OCI-LY1 (cell line): ENCODE data around the gene SYT7.

Experiments used
- H2AFZ ChIP-seq: fragments of 200-600 bp; sonication (generic), shearing (Covaris generic); 2 replicates; pipeline ENCODE4 v1.6.0; 2014; ENCODE audit warnings: antibody characterized with exemption, mild to moderate bottlenecking, low read length
- H3F3A ChIP-seq: fragments of 200-600 bp; sonication (generic), shearing (Covaris generic); 2 replicates; pipeline ENCODE4 v1.6.0; 2014; ENCODE audit warnings: mild to moderate bottlenecking, antibody characterized with exemption, low read length, moderate library complexity; ENCODE audit not compliant: insufficient read depth
- H3K27ac ChIP-seq: fragments of 200-600 bp; sonication (generic); 2 replicates; pipeline ENCODE4 v1.5.1; 2014; ENCODE audit warnings: low read length, mixed run types, mild to moderate bottlenecking, low read depth; ENCODE audit not compliant: poor library complexity, severe bottlenecking
- H3K27me3 ChIP-seq: fragments of 200-600 bp; sonication (generic); 2 replicates; pipeline ENCODE4 v1.6.0; 2014; ENCODE audit warnings: antibody characterized with exemption, mild to moderate bottlenecking, low read length, moderate library complexity; ENCODE audit not compliant: insufficient read depth
- H3K36me3 ChIP-seq: fragments of 200-600 bp; sonication (generic); 2 replicates; pipeline ENCODE4 v1.6.1; 2014; ENCODE audit warnings: mild to moderate bottlenecking, antibody characterized with exemption, low read length, moderate library complexity, mixed read lengths; ENCODE audit not compliant: insufficient read depth
- H3K4me1 ChIP-seq: fragments of 200-600 bp; sonication (generic); 2 replicates; pipeline ENCODE4 v1.5.1; 2014; ENCODE audit warnings: mild to moderate bottlenecking, low read length, moderate library complexity; ENCODE audit not compliant: insufficient read depth, severe bottlenecking
- H3K4me2 ChIP-seq: fragments of 200-600 bp; sonication (generic), shearing (Covaris generic); 2 replicates; pipeline ENCODE4 v1.6.1; 2014; ENCODE audit warnings: low read length
- H3K4me3 ChIP-seq: fragments of 200-600 bp; sonication (generic); 2 replicates; pipeline ENCODE4 v1.5.1; 2014; ENCODE audit warnings: low read length, low read depth, mild to moderate bottlenecking, mixed read lengths; ENCODE audit not compliant: poor library complexity, severe bottlenecking
- H3K79me2 ChIP-seq: fragments of 200-600 bp; shearing (Covaris generic); 2 replicates; pipeline ENCODE4 v1.6.1; 2016; ENCODE audit warnings: mixed run types, low read length, mixed read lengths; ENCODE audit not compliant: insufficient read depth
- H3K9ac ChIP-seq: fragments of 200-600 bp; sonication (generic), shearing (Covaris generic); 2 replicates; pipeline ENCODE4 v1.6.1; 2014; ENCODE audit warnings: mild to moderate bottlenecking, low read length, mixed read lengths
- H3K9me2 ChIP-seq: fragments of 200-600 bp; sonication (generic), shearing (Covaris generic); 2 replicates; pipeline ENCODE4 v1.6.1; 2014; ENCODE audit warnings: low read depth, mild to moderate bottlenecking, low read length, mixed read lengths
- H3K9me3 ChIP-seq: fragments of 200-600 bp; shearing (Covaris generic); 2 replicates; pipeline ENCODE4 v1.6.1; 2014; ENCODE audit warnings: low read length, mixed read lengths
- H4K20me1 ChIP-seq: fragments of 200-600 bp; sonication (generic), shearing (Covaris generic); 2 replicates; pipeline ENCODE4 v1.6.0; 2016; ENCODE audit warnings: mild to moderate bottlenecking, low read length; ENCODE audit not compliant: insufficient read depth
- CTCF ChIP-seq: fragments of 200-600 bp; sonication (generic), shearing (Covaris generic); IDR thresholded peaks from 2 replicates; pipeline ENCODE4 v1.5.1; 2017; ENCODE audit warnings: mild to moderate bottlenecking, antibody characterized with exemption, low read length, moderate library complexity, mixed read lengths
- EZH2 ChIP-seq: fragments of 200-600 bp; sonication (generic), shearing (Covaris generic); IDR thresholded peaks from 2 replicates; pipeline ENCODE4 v1.8.0; 2017; ENCODE audit warnings: borderline replicate concordance, mixed run types, mild to moderate bottlenecking, antibody characterized with exemption, low read length, moderate library complexity, mixed read lengths

SYT7 gene

GRCh38 chr11:61499816-61500491, 80.9 kb downstream of the SYT7 start:
- H3F3A ChIP-seq, result no peaks in the 10 kb centered on the region
- H3K27me3 ChIP-seq, result no peaks in the 10 kb centered on the region
- H3K9ac ChIP-seq, result no peak overlapping the region
- H3K9me3 ChIP-seq, result no peaks in the 10 kb centered on the region
- TF ChIP-seq EZH2 (no peak), CTCF (no peak)
- peaks cover 7% of the 10 kb centered on the region for H3K4me1 ChIP-seq
- no peak overlapping the region for H3K4me2 ChIP-seq
- no peaks in the 10 kb centered on the region for H3K9me2 ChIP-seq
- no peak overlapping the region for H2AFZ ChIP-seq
- no peaks in the 10 kb centered on the region for H3K36me3 ChIP-seq
- no peaks in the 10 kb centered on the region for H4K20me1 ChIP-seq
- no peak overlapping the region for H3K27ac ChIP-seq
- H3K4me3 ChIP-seq, result no peak overlapping the region
- H3K79me2 ChIP-seq, result no peaks in the 10 kb centered on the region

GRCh38 chr11:61498767-61499341, 82.0 kb downstream of the SYT7 start:
- H2AFZ ChIP-seq, result peak overlapping the region; percentile 12; the same call in 1 of the 2 replicates
- no peaks in the 10 kb centered on the region for H3K27me3 ChIP-seq
- no peak overlapping the region for H3K9ac ChIP-seq
- H3K9me2 ChIP-seq, result no peaks in the 10 kb centered on the region
- H3F3A ChIP-seq, result no peaks in the 10 kb centered on the region
- no peaks in the 10 kb centered on the region for H3K36me3 ChIP-seq
- no peak overlapping the region for H3K4me3 ChIP-seq
- TF ChIP-seq EZH2 (no peak), CTCF (no peak)
- H3K4me1 ChIP-seq, result peaks cover 7% of the 10 kb centered on the region
- H3K27ac ChIP-seq, result no peak overlapping the region
- H3K79me2 ChIP-seq, result no peaks in the 10 kb centered on the region
- no peaks in the 10 kb centered on the region for H4K20me1 ChIP-seq
- H3K9me3 ChIP-seq, result no peaks in the 10 kb centered on the region
- H3K4me2 ChIP-seq, result 0 out of 2 replicates have a peak overlapping the region, but pooled peaks have one; percentile 11

GRCh38 chr11:61497876-61498275, 83.0 kb downstream of the SYT7 start:
- no peaks in the 10 kb centered on the region for H3K9me2 ChIP-seq
- H2AFZ ChIP-seq, result no peak overlapping the region
- no peak for TF ChIP-seq CTCF
- TF ChIP-seq EZH2, result no peak
- H3K9ac ChIP-seq, result no peak overlapping the region
- no peak overlapping the region for H3K4me2 ChIP-seq
- H3K36me3 ChIP-seq, result no peaks in the 10 kb centered on the region
- H3F3A ChIP-seq, result no peaks in the 10 kb centered on the region
- no peaks in the 10 kb centered on the region for H3K27me3 ChIP-seq
- no peaks in the 10 kb centered on the region for H3K79me2 ChIP-seq
- H4K20me1 ChIP-seq, result no peaks in the 10 kb centered on the region
- no peaks in the 10 kb centered on the region for H3K9me3 ChIP-seq
- peaks cover 7% of the 10 kb centered on the region for H3K4me1 ChIP-seq
- H3K27ac ChIP-seq, result no peak overlapping the region
- H3K4me3 ChIP-seq, result no peak overlapping the region
